ENCODE measurements around the gene CST1. TPM values are rescaled to one million over a fixed set of nuclear protein-coding genes. Genes with fewer than 3 reads are reported as not detected.
"Not testable (repeated sequence)": the region's sequence is repeated elsewhere in the genome, so short reads cannot be mapped to it uniquely, and the experiment has no call there.

The CST1 gene
- total RNA-seq, 1 donor from 2014 or later: not detected

DNA sequence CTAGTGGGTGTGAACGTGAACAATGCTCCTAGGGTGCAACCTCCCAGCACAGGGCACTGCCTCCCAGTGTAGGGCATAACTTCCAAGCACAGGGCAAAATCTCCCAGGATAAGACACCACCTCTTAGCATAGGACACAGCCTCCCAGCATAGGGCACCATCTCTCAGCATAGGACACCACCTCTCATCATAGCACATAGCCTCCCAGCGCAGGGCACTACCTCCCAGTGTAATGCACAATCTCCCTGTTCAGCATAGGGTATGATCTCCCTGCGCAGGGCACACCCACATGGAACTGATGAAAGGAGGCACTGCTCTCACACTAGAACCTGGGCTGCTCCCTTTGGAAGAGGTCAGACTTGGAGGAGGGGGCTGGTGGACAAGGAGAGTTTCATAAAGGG is 21.3 kb upstream of the CST1 start:
- Mint-ChIP-seq H3K27me3 (ENCODE audit: insufficient read depth) (no peaks in the 10 kb centered on the region), H3K36me3 (ENCODE audit: low read depth) (no peaks in the 10 kb centered on the region), H3K4me1 (ENCODE audit: low read depth) (no peaks in the 10 kb centered on the region), H3K4me3 (no peak overlapping the region), H3K27ac (no peak overlapping the region), H3K9me3 (no peaks in the 10 kb centered on the region)
- no peak for DNase-seq (ENCODE audit: low spot score)
- intact Hi-C loops (cut with micrococcal nuclease): no loop called here

DNA sequence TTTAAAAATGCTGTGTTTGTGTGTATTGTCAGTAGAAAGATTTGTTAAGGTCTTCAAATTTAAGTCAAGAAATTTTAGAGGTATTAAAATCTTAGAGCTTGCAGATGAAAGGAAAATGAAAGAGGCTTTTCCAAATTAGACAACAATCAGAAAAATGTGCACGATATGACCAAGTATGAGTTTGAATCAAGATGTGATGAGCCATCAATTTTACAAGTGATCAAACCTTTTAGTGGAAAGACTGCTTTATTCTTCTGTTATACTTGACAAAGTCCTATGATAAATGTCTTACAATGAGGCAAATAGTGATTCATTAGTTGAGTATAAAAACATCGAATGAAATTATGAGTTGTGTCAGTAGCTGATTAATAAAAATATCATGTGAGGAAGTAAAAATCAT is 19.6 kb upstream of the CST1 start:
- Mint-ChIP-seq H3K27me3 (ENCODE audit: insufficient read depth) (no peaks in the 10 kb centered on the region), H3K36me3 (ENCODE audit: low read depth) (no peaks in the 10 kb centered on the region), H3K4me3 (no peak overlapping the region), H3K27ac (no peak overlapping the region), H3K4me1 (ENCODE audit: low read depth) (no peaks in the 10 kb centered on the region), H3K9me3 (no peaks in the 10 kb centered on the region)
- no peak for DNase-seq (ENCODE audit: low spot score)
- intact Hi-C loops (cut with micrococcal nuclease): no loop called here

DNA sequence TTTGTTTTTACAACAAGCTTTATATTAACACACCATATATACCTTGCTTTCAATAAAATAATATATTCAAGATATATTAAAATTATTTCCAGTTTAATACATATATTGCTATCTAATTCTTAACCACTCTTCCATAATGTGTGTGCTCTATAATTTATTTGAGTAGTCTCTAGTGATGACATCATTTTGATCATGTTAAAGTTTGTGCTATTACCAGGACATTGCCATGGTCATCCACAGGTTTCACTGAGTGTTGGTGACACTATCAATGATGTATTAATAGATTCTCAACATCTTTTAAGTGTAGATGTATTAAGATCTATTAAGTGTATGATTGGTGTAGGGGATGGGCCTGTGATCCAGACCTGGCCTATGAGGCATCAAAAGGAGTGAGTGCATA is 17.8 kb upstream of the CST1 start:
- H3K4me3 Mint-ChIP-seq; H3K9me3 Mint-ChIP-seq; DNase-seq (ENCODE audit: low spot score); H3K27ac Mint-ChIP-seq; H3K4me1 Mint-ChIP-seq (ENCODE audit: low read depth); H3K27me3 Mint-ChIP-seq (ENCODE audit: insufficient read depth); intact Hi-C loops (cut with micrococcal nuclease); H3K36me3 Mint-ChIP-seq (ENCODE audit: low read depth): not testable (repeated sequence)

DNA sequence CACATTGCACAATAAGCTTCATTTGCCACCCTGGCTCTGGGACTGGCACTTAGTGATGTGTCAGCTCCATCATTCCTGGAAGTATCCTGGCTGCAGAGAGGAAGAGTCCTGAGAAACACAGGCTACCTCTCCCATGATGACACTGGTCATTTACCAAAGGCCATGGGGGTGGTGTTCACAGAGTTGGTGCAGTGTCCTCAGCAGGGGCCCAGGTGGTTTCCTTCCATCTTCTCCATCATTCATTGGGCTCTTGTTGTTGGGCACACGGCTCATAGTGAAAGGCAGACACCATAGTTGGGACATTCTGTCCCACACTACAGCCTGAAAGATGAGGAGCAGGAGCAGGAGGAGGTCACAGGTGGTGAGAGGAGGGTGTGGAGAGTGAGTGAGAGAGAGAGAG is 15.8 kb upstream of the CST1 start:
- intact Hi-C loops (cut with micrococcal nuclease): no loop called here
- Mint-ChIP-seq H3K27ac (no peak overlapping the region), H3K4me1 (ENCODE audit: low read depth) (no peaks in the 10 kb centered on the region), H3K36me3 (ENCODE audit: low read depth) (no peaks in the 10 kb centered on the region), H3K9me3 (no peaks in the 10 kb centered on the region), H3K27me3 (ENCODE audit: insufficient read depth) (no peaks in the 10 kb centered on the region), H3K4me3 (no peak overlapping the region)
- DNase-seq (ENCODE audit: low spot score): no peak

DNA sequence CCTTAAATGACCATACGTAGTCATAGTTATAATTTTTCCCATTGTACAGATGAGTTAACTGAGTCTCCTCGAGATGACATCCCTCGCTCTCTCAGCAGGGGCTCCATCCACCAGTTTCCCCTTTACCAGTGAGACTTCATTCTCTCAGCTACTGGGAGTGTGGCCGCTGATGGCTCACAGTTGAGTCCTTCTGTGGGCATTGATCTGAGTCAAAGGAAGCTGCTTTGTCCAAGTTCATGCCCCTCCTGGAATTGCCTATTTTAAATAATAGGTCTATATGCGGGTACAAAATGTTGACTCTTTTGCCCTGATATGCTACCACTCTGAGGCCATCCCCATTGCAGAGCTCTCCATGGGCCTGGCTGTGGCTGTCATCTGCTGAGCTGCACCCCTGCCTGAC is 14.8 kb upstream of the CST1 start:
- Mint-ChIP-seq H3K27ac (no peak overlapping the region), H3K36me3 (ENCODE audit: low read depth) (no peaks in the 10 kb centered on the region), H3K4me1 (ENCODE audit: low read depth) (no peaks in the 10 kb centered on the region), H3K4me3 (no peak overlapping the region), H3K27me3 (ENCODE audit: insufficient read depth) (no peaks in the 10 kb centered on the region), H3K9me3 (no peaks in the 10 kb centered on the region)
- DNase-seq (ENCODE audit: low spot score): no peak
- intact Hi-C loops (cut with micrococcal nuclease): no loop called here

DNA sequence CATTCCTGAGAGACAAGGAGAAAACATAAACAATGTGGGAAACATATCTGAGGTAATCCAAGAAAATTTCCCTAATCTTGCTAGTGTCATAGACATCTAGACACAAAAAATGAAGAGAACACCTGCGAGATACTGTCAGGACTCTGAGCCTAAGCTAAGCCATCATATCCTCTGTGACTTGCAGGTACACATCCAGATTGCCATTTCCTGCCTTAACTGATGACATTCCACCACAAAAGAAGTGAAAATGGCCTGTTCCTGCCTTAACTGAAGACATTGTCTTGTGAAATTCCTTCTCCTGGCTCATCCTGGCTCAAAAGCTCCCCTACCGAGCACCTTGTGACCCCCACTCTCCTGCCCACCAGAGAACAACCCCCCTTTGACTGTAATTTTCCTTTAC is 13.9 kb upstream of the CST1 start:
- DNase-seq (ENCODE audit: low spot score); H3K4me1 Mint-ChIP-seq (ENCODE audit: low read depth); H3K27ac Mint-ChIP-seq; H3K4me3 Mint-ChIP-seq; intact Hi-C loops (cut with micrococcal nuclease); H3K27me3 Mint-ChIP-seq (ENCODE audit: insufficient read depth); H3K36me3 Mint-ChIP-seq (ENCODE audit: low read depth); H3K9me3 Mint-ChIP-seq: not testable (repeated sequence)

DNA sequence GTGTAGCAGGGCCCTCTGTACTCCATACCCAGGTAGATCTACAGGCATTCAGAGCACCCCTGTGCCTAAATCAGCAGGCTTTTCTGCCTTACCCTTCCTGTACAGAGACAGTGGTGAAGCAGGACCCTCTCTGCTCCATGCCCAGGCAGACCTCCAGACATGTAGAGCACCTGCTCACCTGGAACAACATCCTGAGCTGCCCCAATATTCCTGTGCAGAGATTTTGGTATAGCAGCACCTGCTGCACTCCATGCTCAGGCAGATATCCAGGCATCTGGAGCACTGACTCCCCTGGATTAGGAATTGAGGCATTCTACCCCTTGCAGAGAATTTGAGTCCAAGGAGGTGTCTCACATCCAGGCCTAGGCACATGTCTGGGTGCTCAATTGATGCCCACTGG is 12.6 kb upstream of the CST1 start:
- H3K9me3 Mint-ChIP-seq: no peaks in the 10 kb centered on the region
- intact Hi-C loops (cut with micrococcal nuclease): no loop called here
- H3K4me3 Mint-ChIP-seq: no peak overlapping the region

DNA sequence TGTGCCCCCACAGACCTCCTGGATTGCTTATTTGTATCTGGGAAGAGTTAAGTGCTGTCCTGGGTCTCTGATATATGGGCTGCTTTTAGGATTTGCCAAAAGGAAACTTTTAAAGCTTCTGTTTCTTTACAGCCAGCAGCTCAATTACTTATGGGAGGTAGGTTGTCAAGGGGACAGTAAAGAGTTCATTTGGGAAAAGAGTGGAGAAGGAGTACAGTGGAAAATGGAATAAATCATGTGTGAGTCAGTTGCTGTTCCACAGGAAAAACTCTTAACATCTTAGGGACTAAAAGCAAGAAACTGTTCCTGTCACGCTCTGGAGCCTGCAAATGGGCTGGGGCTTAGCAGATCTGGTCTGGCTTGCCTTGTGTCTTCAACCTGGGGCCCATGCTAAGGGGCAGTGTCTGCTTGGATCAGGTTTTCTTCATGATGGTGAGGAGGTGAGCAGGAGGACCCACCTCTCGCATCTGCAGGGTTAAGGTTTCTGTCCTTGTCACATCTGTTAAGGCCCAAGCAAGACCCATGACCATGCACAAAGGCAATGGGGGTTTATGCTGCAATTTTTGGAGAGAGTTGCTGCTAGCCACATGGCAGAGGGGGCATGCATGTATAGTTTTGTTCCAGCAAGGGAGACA is 8.7 kb upstream of the CST1 start:
- H3K4me1 Mint-ChIP-seq (ENCODE audit: low read depth): no peaks in the 10 kb centered on the region
- peaks cover 9% of the 10 kb centered on the region for H3K27me3 Mint-ChIP-seq (ENCODE audit: insufficient read depth)
- no peak overlapping the region for H3K4me3 Mint-ChIP-seq
- DNase-seq (ENCODE audit: low spot score): no peak
- H3K36me3 Mint-ChIP-seq (ENCODE audit: low read depth): no peaks in the 10 kb centered on the region
- no peak overlapping the region for H3K27ac Mint-ChIP-seq
- H3K9me3 Mint-ChIP-seq: no peaks in the 10 kb centered on the region
- intact Hi-C loops (cut with micrococcal nuclease): no loop called here

More for the DNA sequence above, 12.6 kb upstream of the CST1 start:
- H3K4me1 Mint-ChIP-seq (ENCODE audit: low read depth): no peaks in the 10 kb centered on the region
- no peak for DNase-seq (ENCODE audit: low spot score)
- no peaks in the 10 kb centered on the region for H3K27me3 Mint-ChIP-seq (ENCODE audit: insufficient read depth)
- H3K27ac Mint-ChIP-seq: no peak overlapping the region
- no peaks in the 10 kb centered on the region for H3K36me3 Mint-ChIP-seq (ENCODE audit: low read depth)

DNA sequence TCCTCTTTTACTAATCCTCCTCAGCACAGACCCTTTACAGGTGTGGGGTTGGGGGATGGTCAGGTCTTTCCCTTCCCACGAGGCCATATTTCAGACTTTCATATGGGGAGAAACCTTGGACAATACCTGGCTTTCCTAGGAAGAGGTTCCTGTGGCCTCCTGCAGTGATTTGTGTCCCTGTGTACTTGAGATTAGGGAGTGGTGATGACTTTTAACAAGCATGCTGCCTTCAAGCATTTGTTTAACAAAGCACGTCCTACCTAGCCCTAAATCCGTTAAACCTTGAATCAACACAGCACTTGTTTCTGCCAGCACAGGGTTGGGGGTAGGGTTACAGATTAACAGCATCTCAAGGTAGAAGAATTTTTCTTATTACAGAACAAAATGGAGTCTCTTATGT is 6.1 kb upstream of the CST1 start:
- H3K36me3 Mint-ChIP-seq (ENCODE audit: low read depth); H3K9me3 Mint-ChIP-seq; H3K27me3 Mint-ChIP-seq (ENCODE audit: insufficient read depth); H3K27ac Mint-ChIP-seq; H3K4me1 Mint-ChIP-seq (ENCODE audit: low read depth); H3K4me3 Mint-ChIP-seq; DNase-seq (ENCODE audit: low spot score); intact Hi-C loops (cut with micrococcal nuclease): not testable (repeated sequence)

DNA sequence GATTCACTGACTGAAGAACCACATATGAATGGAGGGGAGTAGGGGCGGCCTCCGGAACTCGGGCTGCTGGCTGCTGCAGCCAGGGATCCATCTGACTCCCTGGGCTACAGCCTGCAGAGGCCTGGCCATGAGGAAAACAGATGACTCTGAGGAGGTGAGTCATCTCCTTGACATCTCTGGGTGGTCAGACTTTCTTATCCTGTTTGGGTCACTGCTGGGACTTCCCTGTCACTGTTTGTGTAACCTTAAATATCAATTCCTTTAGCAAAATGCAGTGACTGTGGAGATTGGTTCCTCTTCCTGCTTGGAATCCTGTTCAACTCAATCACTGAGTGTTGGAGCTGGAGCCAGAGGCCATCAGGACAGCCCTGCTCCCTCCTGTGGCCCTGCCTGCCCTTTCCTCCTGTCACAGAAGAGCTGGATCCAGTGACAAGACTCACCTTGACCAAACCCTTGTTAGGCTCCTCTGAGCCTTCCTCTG is 4.4 kb upstream of the CST1 start:
- H3K4me1 Mint-ChIP-seq (ENCODE audit: low read depth); H3K9me3 Mint-ChIP-seq; H3K27me3 Mint-ChIP-seq (ENCODE audit: insufficient read depth); DNase-seq (ENCODE audit: low spot score); H3K4me3 Mint-ChIP-seq; H3K27ac Mint-ChIP-seq; intact Hi-C loops (cut with micrococcal nuclease); H3K36me3 Mint-ChIP-seq (ENCODE audit: low read depth): not testable (repeated sequence)

DNA sequence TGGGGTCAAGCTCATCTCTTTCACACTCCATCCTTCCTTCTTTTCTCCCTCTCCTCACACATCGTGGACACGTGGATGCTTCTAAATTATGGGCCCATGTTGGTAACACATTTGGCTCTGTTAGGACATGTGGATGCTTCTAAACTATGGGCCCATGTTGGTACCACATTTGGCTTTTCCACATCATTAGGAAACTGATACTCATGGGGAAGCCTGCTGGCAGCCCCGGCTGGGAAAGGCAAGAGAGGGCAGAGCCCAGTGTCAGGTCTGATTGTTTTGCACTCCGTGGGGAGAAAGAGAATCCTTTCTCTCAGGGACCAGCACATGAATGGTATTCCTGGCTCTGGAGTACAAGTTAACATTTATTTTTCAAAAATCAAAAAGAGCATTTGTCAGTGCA is 4.0 kb upstream of the CST1 start:
- H3K4me3 Mint-ChIP-seq: no peak overlapping the region
- DNase-seq (ENCODE audit: low spot score): no peak
- no peak overlapping the region for H3K27ac Mint-ChIP-seq
- peaks cover 9% of the 10 kb centered on the region for H3K27me3 Mint-ChIP-seq (ENCODE audit: insufficient read depth)
- intact Hi-C loops (cut with micrococcal nuclease): no loop called here
- H3K36me3 Mint-ChIP-seq (ENCODE audit: low read depth): no peaks in the 10 kb centered on the region
- H3K9me3 Mint-ChIP-seq: no peaks in the 10 kb centered on the region
- no peaks in the 10 kb centered on the region for H3K4me1 Mint-ChIP-seq (ENCODE audit: low read depth)

DNA sequence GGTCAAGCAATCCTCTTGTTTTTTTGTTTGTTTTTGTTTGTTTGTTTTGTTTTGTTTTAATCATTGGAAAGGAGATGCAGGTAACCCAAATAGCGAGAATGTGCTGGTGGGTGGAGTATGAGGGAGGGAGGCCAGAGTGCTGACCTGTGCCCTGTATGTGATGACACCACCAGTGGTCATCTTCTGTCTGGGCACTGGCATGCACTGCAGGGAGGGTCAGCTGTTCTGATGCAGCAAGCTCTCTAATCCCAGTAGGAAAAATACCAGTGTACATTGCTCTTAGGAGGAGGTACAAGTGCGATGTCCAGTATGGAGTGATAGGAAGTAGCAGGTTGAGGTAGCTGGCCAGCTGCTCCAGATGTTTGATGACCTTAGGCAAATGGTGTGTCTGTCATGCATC is 2.9 kb upstream of the CST1 start:
- Mint-ChIP-seq H3K27ac (no peak overlapping the region), H3K9me3 (no peaks in the 10 kb centered on the region), H3K4me1 (ENCODE audit: low read depth) (no peaks in the 10 kb centered on the region), H3K4me3 (no peak overlapping the region), H3K36me3 (ENCODE audit: low read depth) (no peaks in the 10 kb centered on the region), H3K27me3 (ENCODE audit: insufficient read depth) (peaks cover 9% of the 10 kb centered on the region)
- DNase-seq (ENCODE audit: low spot score): no peak
- intact Hi-C loops (cut with micrococcal nuclease): no loop called here

DNA sequence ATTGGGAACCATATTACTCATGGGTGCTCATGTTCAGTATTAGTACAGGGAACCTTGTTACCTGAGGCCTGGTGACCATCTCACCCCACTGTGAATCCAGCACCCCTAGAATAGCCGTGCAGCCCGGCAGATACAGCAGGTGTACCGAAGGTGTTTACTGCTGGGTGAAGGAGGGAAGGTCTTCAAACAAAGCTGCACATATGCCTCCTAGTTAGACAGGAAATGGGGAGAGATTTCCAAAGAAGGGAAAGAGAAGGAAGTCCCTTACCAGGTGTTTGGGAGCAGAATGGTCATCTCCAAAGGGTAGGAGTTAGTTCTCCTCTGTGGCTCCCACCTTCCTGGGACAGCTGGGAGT is 2.4 kb upstream of the CST1 start:
- H3K4me1 Mint-ChIP-seq (ENCODE audit: low read depth): no peaks in the 10 kb centered on the region
- no peak overlapping the region for H3K4me3 Mint-ChIP-seq
- H3K27me3 Mint-ChIP-seq (ENCODE audit: insufficient read depth): peaks cover 9% of the 10 kb centered on the region
- no peaks in the 10 kb centered on the region for H3K9me3 Mint-ChIP-seq
- intact Hi-C loops (cut with micrococcal nuclease): no loop called here
- no peak for DNase-seq (ENCODE audit: low spot score)
- no peaks in the 10 kb centered on the region for H3K36me3 Mint-ChIP-seq (ENCODE audit: low read depth)
- H3K27ac Mint-ChIP-seq: no peak overlapping the region

DNA sequence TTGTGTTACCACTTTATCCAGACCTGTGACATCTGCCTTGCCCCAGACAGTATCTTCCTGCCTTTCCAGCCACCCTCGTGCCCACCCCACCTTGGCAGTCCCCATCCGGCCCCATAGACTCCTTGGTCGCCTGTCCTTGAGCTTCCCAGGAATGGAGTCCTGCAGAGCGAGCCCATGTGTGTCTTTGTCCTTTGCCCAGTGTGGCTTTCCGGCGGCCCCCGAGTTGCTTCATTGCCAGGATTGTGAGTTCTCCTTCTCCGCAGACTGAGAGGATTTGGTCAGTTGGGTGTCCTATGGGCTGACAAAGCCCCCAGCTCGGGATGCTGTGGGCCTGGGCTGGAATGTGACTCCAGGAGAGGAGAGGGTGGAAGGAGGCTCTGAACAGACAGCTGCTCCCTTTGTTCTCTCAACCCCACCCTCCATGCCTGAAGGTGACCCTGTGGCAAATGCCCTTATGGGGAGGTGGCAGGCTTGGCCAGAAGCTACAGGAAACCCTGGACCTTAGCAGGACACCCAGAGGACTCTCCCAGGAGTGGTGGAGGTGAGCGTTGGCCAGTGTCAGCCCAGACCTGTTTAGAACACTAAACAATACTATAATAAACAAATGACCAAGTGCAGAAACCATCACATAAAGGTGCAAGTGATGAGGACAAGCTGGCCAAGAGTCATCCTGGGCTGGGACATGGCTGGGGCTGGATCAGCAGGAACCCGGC is 1.9 kb upstream of the CST1 start:
- intact Hi-C loops (cut with micrococcal nuclease): no loop called here
- H3K27me3 Mint-ChIP-seq (ENCODE audit: insufficient read depth): peaks cover 8% of the 10 kb centered on the region

More for the DNA sequence above, 1.9 kb upstream of the CST1 start:
- no peaks in the 10 kb centered on the region for H3K4me1 Mint-ChIP-seq (ENCODE audit: low read depth)
- H3K36me3 Mint-ChIP-seq (ENCODE audit: low read depth): no peaks in the 10 kb centered on the region
- H3K27ac Mint-ChIP-seq: no peak overlapping the region
- H3K4me3 Mint-ChIP-seq: no peak overlapping the region
- DNase-seq (ENCODE audit: low spot score): no peak
- no peaks in the 10 kb centered on the region for H3K9me3 Mint-ChIP-seq
